Neural progenitor cell (in vitro differentiated cells): Measurements from ENCODE around the gene CAMK1D.

ENCODE experiments used
- EZH2 ChIP-seq: fragments of 200-600 bp; sonication (generic); IDR thresholded peaks from 2 replicates; pipeline ENCODE4 v1.6.1; 2017; ENCODE audit warnings: antibody characterized with exemption, mild to moderate bottlenecking, moderate library complexity
- TF ChIP-seq, protein P1 (sequence below): fragments of 200-600 bp; sonication (generic); IDR thresholded peaks from 2 replicates; pipeline ENCODE4 v1.5.1; 2017; ENCODE audit warnings: antibody characterized with exemption, mild to moderate bottlenecking

DNA sequence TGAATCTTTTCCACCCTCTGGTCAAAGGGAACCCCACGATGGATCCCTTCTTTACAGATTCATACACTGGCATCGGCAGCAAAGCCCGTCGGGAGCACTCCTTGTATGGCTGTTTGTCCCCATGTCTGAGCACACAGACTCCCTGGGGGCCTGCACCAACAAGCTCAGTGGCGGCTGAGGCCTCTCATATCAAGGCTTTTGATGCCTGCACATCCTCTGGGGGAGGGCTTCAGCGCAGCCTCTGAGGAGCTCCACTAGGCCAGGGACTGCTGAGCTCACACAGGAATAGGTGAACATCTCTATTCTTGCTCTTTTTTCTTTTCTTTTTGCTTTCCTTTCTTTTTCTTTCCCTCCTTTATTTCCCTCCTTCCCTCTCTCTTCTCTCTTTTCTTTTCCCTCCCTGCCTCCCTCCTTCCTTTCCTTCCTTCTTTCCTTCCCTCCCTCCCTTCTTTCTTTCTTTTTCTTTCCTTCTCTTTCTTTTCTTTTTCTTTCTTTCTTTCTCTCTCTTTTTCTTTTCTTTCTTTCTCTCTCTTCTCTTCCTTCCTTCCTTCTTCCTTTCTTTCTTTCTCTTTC lies 477.5 kb downstream of the CAMK1D start:
- TF ChIP-seq, protein P1, sequence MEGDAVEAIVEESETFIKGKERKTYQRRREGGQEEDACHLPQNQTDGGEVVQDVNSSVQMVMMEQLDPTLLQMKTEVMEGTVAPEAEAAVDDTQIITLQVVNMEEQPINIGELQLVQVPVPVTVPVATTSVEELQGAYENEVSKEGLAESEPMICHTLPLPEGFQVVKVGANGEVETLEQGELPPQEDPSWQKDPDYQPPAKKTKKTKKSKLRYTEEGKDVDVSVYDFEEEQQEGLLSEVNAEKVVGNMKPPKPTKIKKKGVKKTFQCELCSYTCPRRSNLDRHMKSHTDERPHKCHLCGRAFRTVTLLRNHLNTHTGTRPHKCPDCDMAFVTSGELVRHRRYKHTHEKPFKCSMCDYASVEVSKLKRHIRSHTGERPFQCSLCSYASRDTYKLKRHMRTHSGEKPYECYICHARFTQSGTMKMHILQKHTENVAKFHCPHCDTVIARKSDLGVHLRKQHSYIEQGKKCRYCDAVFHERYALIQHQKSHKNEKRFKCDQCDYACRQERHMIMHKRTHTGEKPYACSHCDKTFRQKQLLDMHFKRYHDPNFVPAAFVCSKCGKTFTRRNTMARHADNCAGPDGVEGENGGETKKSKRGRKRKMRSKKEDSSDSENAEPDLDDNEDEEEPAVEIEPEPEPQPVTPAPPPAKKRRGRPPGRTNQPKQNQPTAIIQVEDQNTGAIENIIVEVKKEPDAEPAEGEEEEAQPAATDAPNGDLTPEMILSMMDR, result no peak
- no peak for TF ChIP-seq EZH2
